Uterus (tissue), 2 donors: ENCODE measurements around the gene ZNF565.

Experiments used
- POLR2A ChIP-seq, 2 donors: fragments of 450-650 bp; IDR thresholded peaks; one replicate each; pipeline ENCODE4 v1.6.1; 2016; ENCODE audit warnings: antibody characterized with exemption in 2 of 2, mild to moderate bottlenecking in 1 of 2, moderate library complexity in 1 of 2
- TF ChIP-seq, protein P1 (sequence below), 4 experiments: fragments of 200-600 bp in 2 of 4; fragments of 450-650 bp in 2 of 4; sonication (generic) in 2 of 4; IDR thresholded peaks; one replicate each; pipeline ENCODE4 v1.5.1; 2016 to 2019; ENCODE audit warnings: antibody characterized with exemption in 4 of 4, mild to moderate bottlenecking in 2 of 4, moderate library complexity in 1 of 4

DNA sequence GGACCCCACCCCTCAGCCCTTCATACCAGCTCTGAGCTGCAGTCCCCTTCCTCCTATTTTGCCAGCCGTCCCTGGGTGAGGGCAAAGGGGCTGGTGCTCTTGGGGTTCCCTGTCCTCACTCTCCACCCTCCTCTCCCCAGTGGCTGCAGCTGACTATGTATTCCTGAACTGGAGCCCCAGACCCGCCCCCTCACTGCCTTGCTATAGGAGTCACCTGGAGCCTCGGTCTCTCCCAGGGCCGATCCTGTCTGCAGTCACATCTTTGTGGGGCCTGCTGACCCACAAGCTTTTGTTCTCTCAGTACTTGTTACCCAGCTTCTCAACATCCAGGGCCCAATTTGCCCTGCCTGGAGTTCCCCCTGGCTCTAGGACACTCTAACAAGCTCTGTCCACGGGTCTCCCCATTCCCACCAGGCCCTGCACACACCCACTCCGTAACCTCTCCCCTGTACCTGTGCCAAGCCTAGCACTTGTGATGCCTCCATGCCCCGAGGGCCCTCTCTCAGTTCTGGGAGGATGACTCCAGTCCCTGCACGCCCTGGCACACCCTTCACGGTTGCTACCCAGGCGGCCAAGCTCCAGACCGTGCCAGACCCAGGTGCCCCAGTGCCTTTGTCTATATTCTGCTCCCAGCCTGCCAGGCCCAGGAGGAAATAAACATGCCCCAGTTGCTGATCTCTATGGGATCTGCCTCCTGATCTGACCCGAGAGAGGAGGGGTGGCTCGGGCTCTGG lies 64.6 kb downstream of the ZNF565 start:
- TF ChIP-seq, protein P1, sequence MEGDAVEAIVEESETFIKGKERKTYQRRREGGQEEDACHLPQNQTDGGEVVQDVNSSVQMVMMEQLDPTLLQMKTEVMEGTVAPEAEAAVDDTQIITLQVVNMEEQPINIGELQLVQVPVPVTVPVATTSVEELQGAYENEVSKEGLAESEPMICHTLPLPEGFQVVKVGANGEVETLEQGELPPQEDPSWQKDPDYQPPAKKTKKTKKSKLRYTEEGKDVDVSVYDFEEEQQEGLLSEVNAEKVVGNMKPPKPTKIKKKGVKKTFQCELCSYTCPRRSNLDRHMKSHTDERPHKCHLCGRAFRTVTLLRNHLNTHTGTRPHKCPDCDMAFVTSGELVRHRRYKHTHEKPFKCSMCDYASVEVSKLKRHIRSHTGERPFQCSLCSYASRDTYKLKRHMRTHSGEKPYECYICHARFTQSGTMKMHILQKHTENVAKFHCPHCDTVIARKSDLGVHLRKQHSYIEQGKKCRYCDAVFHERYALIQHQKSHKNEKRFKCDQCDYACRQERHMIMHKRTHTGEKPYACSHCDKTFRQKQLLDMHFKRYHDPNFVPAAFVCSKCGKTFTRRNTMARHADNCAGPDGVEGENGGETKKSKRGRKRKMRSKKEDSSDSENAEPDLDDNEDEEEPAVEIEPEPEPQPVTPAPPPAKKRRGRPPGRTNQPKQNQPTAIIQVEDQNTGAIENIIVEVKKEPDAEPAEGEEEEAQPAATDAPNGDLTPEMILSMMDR (IDR thresholded peaks at IDR 0.05): no peak
- no peak for TF ChIP-seq POLR2A (IDR thresholded peaks at IDR 0.05)
